K562 (cell line): ENCODE results near the gene ZNF521. TPM values are rescaled to one million over a fixed set of nuclear protein-coding genes. Genes with fewer than 3 reads are reported as not detected.

Experiments
- ATAC-seq: fragments of 200-7000 bp; cut with Tn5 transposase; 3 replicates; pipeline ENCODE4 v1.9.1; 2020; ENCODE audit warnings: moderate library complexity
- BruUV-seq: library from RNA; stranded (reverse); fragments of 400-500 nt; replicated peaks from 2 replicates; lab custom pipeline; 2021; lab: Mats Ljungman, UMichigan
- CTCF ChIA-PET: fragments of 300-600 bp; formaldehyde crosslinking; extraction: SDS; loops from one replicate; lab custom pipeline; 2021; ENCODE audit warnings: low intra/inter-chr PET ratio; lab: Yijun Ruan, JAX
- POLR2A ChIA-PET: fragments of 300-600, 350-650 bp; sonication (Branson Sonifier 250); formaldehyde crosslinking; extraction: SDS; loops from one replicate; lab custom pipeline; 2021; ENCODE audit warnings: antibody characterized with exemption, inconsistent platforms; lab: Yijun Ruan, JAX
- DNase-seq, 4 experiments: peaks; one replicate each; pipeline versions ENCODE4 v3.0.0 to v3.0.0-alpha.2; 2011 to 2018; ENCODE audit warnings: low spot score in 3 of 4, mixed read lengths in 3 of 4; ENCODE audit errors: extremely low read depth in 1 of 4
- FAIRE-seq: peaks from 2 replicates; lab custom pipeline; 2011; peaks lifted over from hg19 to GRCh38; lab: Jason Lieb, UNC
- H2AFZ ChIP-seq: 2 replicates; pipeline ENCODE4 v1.6.0; 2011; ENCODE audit warnings: low read depth, low read length, control low read depth, inconsistent platforms
- H3K27ac ChIP-seq: fragments of 200-600 bp; 3 replicates; pipeline ENCODE4 v1.8.0; 2011; ENCODE audit warnings: low read depth, mild to moderate bottlenecking, control low read depth, inconsistent platforms, low read length, moderate library complexity, mixed read lengths; ENCODE audit errors: extremely low read depth
- H3K27me3 ChIP-seq, 2 experiments: fragments of 300-600 bp in 1 of 2; 2 replicates in 1 of 2; 3 replicates in 1 of 2; pipeline versions ENCODE4 v1.6.0 to v1.8.0; 2011; ENCODE audit warnings: inconsistent platforms in 2 of 2, low read length in 2 of 2, mild to moderate bottlenecking in 1 of 2, mixed read lengths in 1 of 2, moderate library complexity in 1 of 2; ENCODE audit not compliant: control insufficient read depth in 2 of 2, insufficient read depth in 2 of 2
- H3K36me3 ChIP-seq: fragments of 300-600 bp; 3 replicates; pipeline ENCODE4 v1.8.0; 2011; ENCODE audit warnings: mild to moderate bottlenecking, low read length, inconsistent platforms; ENCODE audit not compliant: control insufficient read depth, insufficient read depth
- H3K4me1 ChIP-seq, 2 experiments: fragments of 200-600 bp in 1 of 2; replicated peaks in 1 of 2; 2 replicates in 1 of 2; 3 replicates in 1 of 2; pipeline versions ENCODE4 v1.5.1 to v1.8.0; 2011; ENCODE audit warnings: inconsistent platforms in 2 of 2, low read length in 2 of 2, mild to moderate bottlenecking in 1 of 2, mixed read lengths in 1 of 2, moderate library complexity in 1 of 2; ENCODE audit not compliant: control insufficient read depth in 2 of 2, insufficient read depth in 2 of 2
- H3K4me2 ChIP-seq: 2 replicates; pipeline ENCODE4 v1.6.1; 2011; ENCODE audit warnings: low read length, control low read depth, inconsistent platforms, mixed read lengths; ENCODE audit not compliant: insufficient read depth
- H3K4me3 ChIP-seq: fragments of 200-600 bp; sonication (generic), shearing (Covaris generic); 2 replicates; pipeline ENCODE4 v1.5.1; 2016; ENCODE audit warnings: control low read depth, inconsistent platforms
- H3K79me2 ChIP-seq: fragments of 200-600 bp; 3 replicates; pipeline ENCODE4 v1.8.0; 2011; ENCODE audit warnings: low read length, inconsistent platforms; ENCODE audit not compliant: control insufficient read depth, insufficient read depth
- H3K9ac ChIP-seq, 2 experiments: 2 replicates each; pipeline versions ENCODE4 v1.6.0 to v1.6.1; 2011; ENCODE audit warnings: low read depth in 2 of 2, low read length in 2 of 2, control low read depth in 1 of 2, inconsistent platforms in 1 of 2, mild to moderate bottlenecking in 1 of 2, mixed read lengths in 1 of 2; ENCODE audit not compliant: insufficient read depth in 1 of 2
- H3K9me1 ChIP-seq: one replicate; pipeline ENCODE4 v1.6.0; 2011; ENCODE audit warnings: inconsistent platforms, mild to moderate bottlenecking, low read length, moderate library complexity; ENCODE audit not compliant: control insufficient read depth, insufficient read depth
- H3K9me3 ChIP-seq: replicated peaks from 2 replicates; pipeline ENCODE4 v1.5.1; 2011; ENCODE audit warnings: low read depth, low read length, inconsistent platforms; ENCODE audit not compliant: control insufficient read depth, insufficient read depth
- H4K20me1 ChIP-seq: replicated peaks from 2 replicates; pipeline ENCODE4 v1.6.1; 2011; ENCODE audit warnings: low read length, inconsistent platforms, mixed read lengths; ENCODE audit not compliant: control insufficient read depth, insufficient read depth
- ATF7 ChIP-seq: fragments of 450-650 bp; IDR thresholded peaks from 2 replicates; pipeline ENCODE4 v1.7.1; 2014; ENCODE audit warnings: mild to moderate bottlenecking, moderate library complexity
- EHMT2 ChIP-seq: fragments of 450-650 bp; IDR thresholded peaks from 2 replicates; pipeline ENCODE4 v1.6.1; 2018; ENCODE audit warnings: antibody characterized with exemption
- FOXP1 ChIP-seq: sonication (generic); formaldehyde crosslinking; IDR thresholded peaks from 2 replicates; pipeline ENCODE4 v1.8.0; 2022; ENCODE audit warnings: mild to moderate bottlenecking, missing genetic modification reagents
- KLF1 ChIP-seq: fragments of 450-650 bp; IDR thresholded peaks from 2 replicates; pipeline ENCODE4 v1.6.1; 2016; ENCODE audit warnings: missing genetic modification characterization, missing compliant biosample characterization
- PTBP1 ChIP-seq: fragments of 200-400 bp; formaldehyde crosslinking; IDR thresholded peaks from 2 replicates; pipeline ENCODE4 v1.6.1; 2017; ENCODE audit warnings: low read depth, low read length
- RERE ChIP-seq: sonication (generic); formaldehyde crosslinking; IDR thresholded peaks from 2 replicates; pipeline ENCODE4 v1.8.0; 2023; ENCODE audit warnings: missing genetic modification reagents, mild to moderate bottlenecking, borderline replicate concordance
- SMARCA4 ChIP-seq: fragments of 450-650 bp; IDR thresholded peaks from 2 replicates; pipeline ENCODE4 v1.6.1; 2016
- ZNF23 ChIP-seq: fragments of 250-450 bp; sonication (Bioruptor Pico); IDR thresholded peaks from 2 replicates; pipeline ENCODE4 v1.4.0; 2020; ENCODE audit warnings: mild to moderate bottlenecking
- WGBS: fragments of 100-300 bp; shearing (Covaris generic); methylation state at CpG from one replicate; pipeline ENCODE4 v1.1.6; 2016; ENCODE audit warnings: low coverage, mixed read lengths; ENCODE audit not compliant: insufficient coverage; ENCODE audit errors: missing lambda C conversion rate; 5-methylcytosine and 5-hydroxymethylcytosine counted together
- in situ Hi-C: fragments of 300-500 bp; cut with MboI; formaldehyde crosslinking; loops from 4 replicates; pipeline ENCODE4 v1.15.0; 2018; ENCODE audit warnings: inconsistent platforms, mixed read lengths
- intact Hi-C: fragments of 100-400 bp; cut with micrococcal nuclease; formaldehyde crosslinking; loops from 2 replicates; pipeline ENCODE4 v1.14.2; 2022
- polyA plus RNA-seq, 8 experiments: library from polyadenylated mRNA; depleted of rRNA in 4 of 8; stranded (reverse) in 5 of 8; unstranded in 3 of 8; fragments of >200 nt; fragmentation: Nextera tagmentation in 2 of 8; fragmentation: Illumina TruSeq in 1 of 8; extraction: Ambion mirVana in 2 of 8; extraction: Trizol in 1 of 8; gene quantifications; 2 replicates each; pipeline versions ENCODE4 v1.2.1 to v1.2.3, GENCODE V29; 2011 to 2014; ENCODE audit warnings: inconsistent platforms in 1 of 8, missing spikeins in 1 of 8
- total RNA-seq, 7 experiments: library from RNA; depleted of rRNA in 6 of 7; stranded (reverse); fragments of >200 nt in 6 of 7; fragmentation: Illumina TruSeq in 2 of 7; extraction: Trizol in 2 of 7; gene quantifications; 2 replicates each; pipeline versions ENCODE4 v1.2.1 to v1.2.3, GENCODE V29; 2011 to 2021; ENCODE audit warnings: low replicate concordance in 1 of 7
- TF ChIP-seq, protein P1 (sequence below): fragments of 250-450 bp; sonication (Bioruptor Pico); IDR thresholded peaks from 2 replicates; pipeline ENCODE4 v1.4.0; 2020; ENCODE audit warnings: borderline replicate concordance

Gene ZNF521
- total and polyA plus RNA-seq, 9 of the 15 experiments (the other 6 are each of a cell fraction or from before 2014, with no cell fraction given) = 1.2 to 5.8 (median 1.6) TPM

DNA sequence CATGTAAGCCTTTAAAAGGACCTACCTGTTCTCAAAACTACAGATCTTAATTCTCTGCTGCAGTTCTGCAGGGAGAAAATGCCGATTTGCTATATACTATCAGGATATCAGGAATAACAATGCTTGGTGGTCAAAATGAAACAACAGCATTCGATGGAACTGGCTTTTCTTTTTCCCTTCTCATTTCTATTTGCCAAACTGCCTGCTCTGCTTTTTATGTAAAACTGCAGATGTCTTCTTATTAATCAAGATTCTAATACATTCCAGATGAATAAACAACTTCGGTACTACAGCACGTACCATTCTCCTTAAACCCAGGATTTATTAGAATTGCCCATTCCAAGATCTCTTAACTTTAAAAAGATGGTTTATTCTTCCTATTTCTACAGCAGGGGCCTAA lies 100.9 kb downstream of the ZNF521 start:
- in situ Hi-C loops = no loop called here

More for the DNA sequence above, 100.9 kb downstream of the ZNF521 start:
- no peaks in the 10 kb centered on the region for H3K4me1 ChIP-seq
- H3K9me3 ChIP-seq = no peaks in the 10 kb centered on the region
- H3K9me1 ChIP-seq = no peaks in the 10 kb centered on the region
- no peaks in the 10 kb centered on the region for H3K36me3 ChIP-seq
- ChIA-PET CTCF (no interaction called here), POLR2A (no interaction called here)
- TF ChIP-seq, protein P1, sequence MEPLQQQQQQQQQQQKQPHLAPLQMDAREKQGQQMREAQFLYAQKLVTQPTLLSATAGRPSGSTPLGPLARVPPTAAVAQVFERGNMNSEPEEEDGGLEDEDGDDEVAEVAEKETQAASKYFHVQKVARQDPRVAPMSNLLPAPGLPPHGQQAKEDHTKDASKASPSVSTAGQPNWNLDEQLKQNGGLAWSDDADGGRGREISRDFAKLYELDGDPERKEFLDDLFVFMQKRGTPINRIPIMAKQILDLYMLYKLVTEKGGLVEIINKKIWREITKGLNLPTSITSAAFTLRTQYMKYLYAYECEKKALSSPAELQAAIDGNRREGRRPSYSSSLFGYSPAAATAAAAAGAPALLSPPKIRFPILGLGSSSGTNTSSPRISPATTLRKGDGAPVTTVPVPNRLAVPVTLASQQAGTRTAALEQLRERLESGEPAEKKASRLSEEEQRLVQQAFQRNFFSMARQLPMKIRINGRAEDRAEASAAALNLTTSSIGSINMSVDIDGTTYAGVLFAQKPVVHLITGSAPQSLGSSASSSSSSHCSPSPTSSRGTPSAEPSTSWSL (CRISPR knock-in tag) = no peak
- TF ChIP-seq RERE (CRISPR knock-in tag) = no peak
- TF ChIP-seq ATF7 = no peak
- no peak for TF ChIP-seq EHMT2
- no peak for TF ChIP-seq SMARCA4
- TF ChIP-seq ZNF23 = no peak
- TF ChIP-seq KLF1 (tag) = no peak
- TF ChIP-seq PTBP1 = no peak
- TF ChIP-seq FOXP1 = no peak
- H4K20me1 ChIP-seq = no peaks in the 10 kb centered on the region
- no peak overlapping the region for H3K27ac ChIP-seq
- ATAC-seq (no peak), DNase-seq (no peak), FAIRE-seq (no peak)
- H3K9ac ChIP-seq = no peak overlapping the region
- no peak overlapping the region for H2AFZ ChIP-seq
- H3K79me2 ChIP-seq = no peaks in the 10 kb centered on the region
- intact Hi-C loops = no loop called here
- no peaks in the 10 kb centered on the region for H3K27me3 ChIP-seq
- 6% methylated on average over 4 of the region's 4 CpGs for WGBS
- BruUV-seq = no TSS peak
- no peak overlapping the region for H3K4me2 ChIP-seq
- H3K4me3 ChIP-seq = no peak overlapping the region
